GM21528 (cell line): ENCODE results near the gene GDF10.
A peak's percentile ranks its signal among the peaks of the same experiment; 100 is the strongest.

Experiments used
- ATAC-seq: cut with Tn5 transposase; IDR thresholded peaks from one replicate; pipeline ENCODE4 v1.9.1; 2021; ENCODE audit warnings: mild to moderate bottlenecking, moderate library complexity; ENCODE audit not compliant: unreplicated experiment, low FRiP score

Gene GDF10

GRCh38 chr10:47299611-47300428, at the start of gene GDF10:
TSS of gene GDF10 (plus strand) at chr10:47300197. CDS start at chr10:47300652, 455 bp downstream.
- ATAC-seq = no peak

DNA sequence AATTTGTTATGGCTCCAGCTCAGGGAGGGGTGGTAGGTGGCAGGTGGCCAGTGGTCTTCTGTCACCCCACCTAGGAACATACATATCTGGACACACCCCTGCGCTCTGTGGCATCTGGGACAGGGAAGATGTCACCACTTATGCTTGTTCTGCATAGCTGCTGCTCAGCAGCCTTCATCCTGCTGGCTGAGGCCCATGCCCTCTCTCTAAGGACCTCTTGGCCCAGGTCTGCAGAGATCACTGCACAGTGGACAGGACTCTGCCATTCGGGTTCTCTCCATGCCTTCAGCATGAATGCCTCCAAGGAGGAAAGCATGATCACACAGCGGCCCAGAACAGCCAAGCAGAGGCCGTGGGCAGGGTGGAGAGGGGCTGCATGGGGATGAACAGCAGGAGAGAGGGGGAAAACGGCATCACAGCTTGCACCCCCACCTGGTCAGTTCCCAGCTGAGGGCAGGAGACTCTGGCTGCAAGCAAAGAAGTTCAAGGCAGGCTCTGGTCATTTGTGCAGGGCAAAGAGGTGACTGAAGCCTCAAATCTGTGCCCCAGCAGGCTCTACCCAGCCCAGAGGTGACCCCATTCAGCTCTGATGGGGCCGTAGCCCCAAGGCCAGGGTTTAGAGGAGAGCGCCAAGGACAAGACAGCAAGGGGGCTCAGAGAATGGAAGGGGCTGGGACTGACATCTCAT, 47.8 kb upstream of the GDF10 start:
- ATAC-seq = no peak

DNA sequence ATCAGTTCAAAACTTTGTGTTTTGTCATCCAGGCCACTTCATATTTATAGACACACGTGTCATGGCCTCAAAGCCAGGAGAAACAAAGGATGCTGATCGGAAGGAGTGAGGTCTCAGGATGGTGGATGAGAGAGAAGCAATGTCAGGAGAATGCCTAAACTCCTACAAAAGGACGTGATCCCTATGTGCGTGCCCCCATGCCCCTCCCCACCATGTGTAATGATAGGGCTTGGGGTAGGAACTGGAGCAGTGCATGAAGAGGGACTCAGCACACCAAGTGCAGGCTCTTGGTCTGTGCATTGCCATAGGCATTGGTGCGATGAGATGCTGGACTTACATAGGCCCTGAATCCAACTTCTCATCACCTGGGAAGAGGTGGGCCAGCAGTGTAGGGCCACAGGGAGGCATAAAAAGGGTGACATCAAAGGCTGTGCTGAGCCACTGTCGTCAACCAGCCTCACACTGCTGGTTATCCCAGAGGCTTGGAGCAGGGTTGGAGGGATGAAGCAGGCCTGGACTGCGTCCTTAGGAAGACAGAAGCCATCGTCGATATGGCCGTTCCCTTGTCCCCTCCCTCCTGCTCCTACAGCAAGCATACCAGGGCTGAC, 46.9 kb upstream of the GDF10 start:
- no peak for ATAC-seq

DNA sequence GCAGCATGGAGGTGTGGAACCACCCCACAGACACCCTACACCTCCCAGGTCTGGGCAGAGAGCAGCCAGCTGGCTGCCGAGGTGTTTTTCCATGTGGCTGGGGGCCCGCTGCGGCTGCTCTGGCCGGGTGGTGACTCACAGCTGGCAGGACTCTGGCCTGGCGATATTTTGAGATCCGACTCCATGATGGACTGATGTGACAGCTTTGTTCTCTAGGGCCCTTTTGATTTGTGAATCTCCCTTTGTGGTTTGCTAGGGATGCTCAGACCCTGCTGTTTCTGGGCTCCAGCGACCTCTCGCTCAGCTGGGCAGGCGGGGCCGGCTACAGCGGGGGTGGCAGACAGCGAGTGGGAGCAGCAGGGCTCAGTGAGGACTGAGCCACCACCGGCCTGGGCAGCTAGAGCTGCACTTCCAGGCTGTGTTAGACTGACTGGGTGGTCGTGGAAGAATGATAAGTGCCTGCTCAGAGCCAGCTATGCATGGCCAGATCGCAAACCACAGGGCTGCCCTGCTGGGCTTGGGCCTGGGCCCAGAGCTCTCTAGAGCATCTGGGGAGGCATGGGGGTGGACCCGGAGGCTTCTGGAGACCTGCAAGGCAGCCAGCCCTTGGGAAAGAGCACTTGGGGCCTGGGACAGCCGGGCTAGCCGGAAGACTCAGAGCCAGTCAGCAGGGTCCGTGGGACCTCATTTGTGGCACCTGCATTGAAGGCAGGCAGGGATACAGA, 46.2 kb upstream of the GDF10 start:
- ATAC-seq = no peak

DNA sequence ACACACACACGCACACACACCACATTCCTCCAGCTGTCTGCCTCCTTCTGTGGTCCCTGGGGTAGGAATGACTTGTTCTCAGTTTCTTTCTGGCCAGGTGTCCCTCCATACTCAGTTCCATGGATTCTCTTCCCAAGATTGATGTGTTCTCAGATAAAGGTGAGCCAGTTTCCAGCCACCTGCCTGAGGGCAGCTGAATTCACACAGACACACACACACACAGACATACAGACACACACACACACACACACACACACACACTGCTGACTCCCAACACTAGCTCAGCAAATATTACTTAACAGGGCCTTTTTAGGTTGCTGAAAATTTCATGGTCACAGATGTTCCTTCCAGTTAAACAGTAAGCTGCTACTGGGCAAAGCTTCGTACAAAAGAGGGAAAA, 45.4 kb upstream of the GDF10 start:
- ATAC-seq = no peak

- no peak for ATAC-seq
Measured at GRCh38 chr10:47255033-47255813, 44.8 kb upstream of the GDF10 start.

DNA sequence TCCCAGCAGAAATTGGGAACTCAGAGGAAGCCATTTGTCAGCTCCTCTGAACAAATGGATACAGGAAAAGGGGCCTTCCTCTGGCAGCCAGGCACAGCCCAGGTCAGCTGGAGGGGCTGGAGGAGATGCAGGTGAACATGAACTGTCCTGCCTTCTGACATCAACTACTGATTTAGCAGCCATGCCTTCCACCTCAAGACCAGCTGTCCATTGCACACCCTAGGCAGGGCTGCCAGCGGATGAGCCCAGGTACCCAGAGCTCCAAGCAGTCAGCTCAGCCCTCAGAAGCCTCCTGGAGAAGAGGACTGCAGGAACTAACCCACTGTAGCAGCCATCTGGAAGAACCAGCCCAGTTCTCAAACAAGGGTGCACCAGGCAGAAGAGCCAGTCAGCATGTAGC, 44.1 kb upstream of the GDF10 start:
- ATAC-seq = no peak

- no peak for ATAC-seq
Measured at GRCh38 chr10:47256751-47257336, 43.2 kb upstream of the GDF10 start.

DNA sequence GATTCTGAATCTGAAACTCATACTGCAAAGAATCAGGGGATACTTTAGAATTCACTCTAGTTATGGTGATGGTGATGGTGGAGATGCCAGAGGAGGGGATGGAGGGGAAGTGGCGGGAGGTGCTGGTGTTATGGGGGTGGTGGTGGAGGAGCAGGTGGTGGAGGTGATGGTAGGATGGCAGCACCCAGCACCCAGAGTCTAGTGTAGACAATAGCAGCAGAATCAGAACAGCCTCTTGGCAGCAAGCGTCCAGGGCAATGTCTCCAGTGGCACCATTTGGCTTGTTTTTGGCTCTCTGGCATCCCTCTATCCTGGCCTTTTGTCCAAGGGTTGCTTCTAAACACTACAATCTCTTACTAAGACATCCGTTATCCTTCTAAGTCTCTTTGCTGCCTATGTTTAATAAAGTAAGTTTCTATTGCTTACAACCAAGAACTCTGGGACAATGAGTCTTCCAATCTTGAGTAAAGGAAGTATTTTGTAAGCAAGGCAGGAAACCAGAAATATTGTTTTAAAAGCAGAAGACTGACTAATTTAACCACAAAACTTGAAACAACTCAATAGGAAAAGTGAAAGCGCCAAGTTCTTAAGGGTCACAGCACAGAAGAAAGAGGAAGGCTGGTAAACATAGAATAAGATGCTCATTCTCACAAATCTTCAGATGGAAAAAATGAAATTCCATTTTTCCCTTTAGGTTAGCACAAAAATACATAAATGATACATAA, 42.4 kb upstream of the GDF10 start:
- ATAC-seq = no peak

DNA sequence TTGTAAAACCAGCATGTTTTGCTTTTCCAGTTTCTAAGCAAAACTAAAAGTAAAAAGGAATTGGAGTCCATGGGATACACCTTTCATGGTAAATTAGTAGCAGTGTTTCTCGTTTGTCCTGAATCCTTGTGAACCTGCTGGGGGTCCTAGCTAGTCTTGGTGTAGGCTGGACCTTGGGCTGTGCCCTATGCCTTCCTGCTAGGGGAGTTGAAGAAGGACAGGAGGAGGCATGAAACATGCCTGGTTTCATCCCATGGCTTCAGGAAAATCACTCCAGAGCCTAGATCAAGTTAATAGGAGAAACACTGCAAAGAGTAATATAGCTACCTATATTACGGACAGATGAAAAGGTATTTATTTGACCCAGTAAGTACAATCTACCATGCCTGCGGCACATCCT, 41.1 kb upstream of the GDF10 start:
- ATAC-seq = no peak

GRCh38 chr10:47259466-47259865, 40.5 kb upstream of the GDF10 start:
- no peak for ATAC-seq

DNA sequence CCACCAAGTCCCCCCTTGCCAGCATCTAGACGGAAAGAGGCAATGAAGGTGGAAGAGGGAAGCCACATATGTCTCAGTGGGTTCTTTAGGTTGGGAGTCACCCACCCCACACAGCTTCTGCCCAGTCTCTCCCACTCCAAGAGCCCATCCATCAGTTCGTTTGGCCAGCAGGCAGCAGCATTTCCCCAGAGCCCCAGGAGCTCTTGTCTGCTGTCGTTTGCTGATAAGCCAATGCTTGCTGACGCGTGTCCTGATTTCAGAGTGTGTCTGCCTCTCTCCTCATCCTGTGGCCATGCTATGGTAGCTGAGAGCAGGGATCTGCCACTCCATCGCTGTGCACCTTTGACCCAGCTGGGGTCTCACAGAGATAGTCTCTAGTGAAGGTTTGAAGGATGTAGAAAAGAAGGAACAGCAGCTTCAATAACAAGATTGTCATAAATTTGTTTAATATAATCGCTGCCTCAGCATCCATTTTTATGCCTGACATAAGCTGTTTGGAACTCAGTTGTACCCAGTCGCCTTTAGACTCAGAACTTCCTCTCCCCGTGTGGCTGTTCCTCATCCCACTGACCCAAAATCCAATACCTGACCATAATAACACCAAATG, 39.4 kb upstream of the GDF10 start:
- ATAC-seq = peak; percentile 26

DNA sequence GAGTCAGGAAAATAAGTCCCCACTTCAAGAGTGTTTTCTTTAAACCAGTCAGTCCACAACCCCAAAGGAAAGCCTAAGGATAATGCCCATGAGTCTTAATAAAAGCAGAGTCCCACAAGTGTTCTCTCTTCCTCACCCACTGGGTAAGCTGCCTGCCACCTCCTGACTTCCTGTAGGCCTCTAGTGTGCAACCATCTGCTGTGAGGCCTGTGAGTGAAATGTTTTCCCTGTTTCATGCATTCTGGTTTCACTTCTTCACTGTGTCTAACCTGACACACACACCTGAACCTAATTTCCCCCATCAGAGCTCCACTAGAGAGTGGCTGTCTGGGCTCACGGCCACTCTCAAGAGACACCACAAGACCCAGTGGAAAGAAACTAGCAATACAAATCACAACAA, 38.9 kb upstream of the GDF10 start:
- peak; percentile 92 for ATAC-seq

DNA sequence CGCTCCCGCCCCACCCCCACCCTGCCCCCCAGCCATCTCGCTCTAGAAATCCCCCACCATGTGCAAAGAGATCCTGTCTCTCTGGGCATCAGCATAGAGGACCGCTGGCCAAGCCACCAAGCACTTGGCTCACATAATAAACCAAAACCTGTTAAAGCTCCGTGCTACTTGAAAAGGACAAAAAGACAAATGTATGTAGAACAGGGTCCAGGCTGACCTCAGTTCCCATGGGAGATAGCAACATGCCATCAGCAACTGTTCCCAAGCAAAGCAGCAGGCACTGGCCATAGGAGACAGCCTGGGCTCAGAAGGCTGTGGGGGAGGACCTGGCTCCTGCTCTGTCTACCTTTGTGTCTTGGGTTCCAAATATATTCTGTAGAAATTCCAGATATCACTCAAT, 38.4 kb upstream of the GDF10 start:
- ATAC-seq = no peak

DNA sequence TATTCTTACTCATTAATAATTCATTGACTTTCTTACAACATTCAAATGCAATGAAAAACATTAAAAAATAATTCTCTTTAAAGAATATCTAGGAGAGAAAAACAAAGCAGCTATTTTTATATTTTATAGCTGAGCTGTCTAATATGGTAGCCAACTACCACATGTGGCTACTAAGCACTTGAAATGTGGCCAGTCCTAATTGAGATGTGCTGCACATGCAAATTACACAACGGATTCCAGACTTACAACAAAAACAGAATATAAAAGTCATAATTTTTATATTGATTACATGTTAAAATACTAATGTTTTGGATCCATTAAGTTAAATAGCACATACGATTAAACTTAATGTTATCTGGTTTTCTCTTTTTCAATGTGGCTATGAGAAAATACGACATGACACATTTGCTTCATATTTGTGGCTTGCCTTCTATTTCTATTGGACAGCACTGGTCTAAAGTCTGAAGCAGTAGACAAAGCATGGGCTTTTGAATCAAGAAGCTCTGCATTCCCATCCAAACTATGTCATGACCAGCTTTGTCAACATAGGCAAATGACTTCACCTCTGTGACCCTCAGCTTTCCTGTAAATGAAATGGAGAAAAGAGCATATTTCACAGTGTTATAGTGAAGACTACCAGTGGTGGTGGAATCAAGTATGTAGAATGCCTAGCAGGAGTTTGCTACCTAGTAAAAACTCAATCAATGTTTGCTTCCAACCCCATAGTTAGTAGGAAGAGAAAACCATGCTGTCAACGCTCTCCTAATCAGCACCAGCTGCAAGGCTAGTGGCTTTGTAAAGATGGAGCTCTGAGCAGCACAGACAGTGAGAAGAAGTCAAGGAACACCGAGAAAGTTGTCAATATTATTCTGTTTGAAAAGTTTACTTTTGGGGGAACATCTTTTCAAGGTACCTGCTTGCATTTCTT, 37.1 kb upstream of the GDF10 start:
- ATAC-seq = no peak

- ATAC-seq = no peak
Measured at GRCh38 chr10:47264797-47265281, 35.2 kb upstream of the GDF10 start.

GRCh38 chr10:47266602-47267001, 33.4 kb upstream of the GDF10 start:
- no peak for ATAC-seq

DNA sequence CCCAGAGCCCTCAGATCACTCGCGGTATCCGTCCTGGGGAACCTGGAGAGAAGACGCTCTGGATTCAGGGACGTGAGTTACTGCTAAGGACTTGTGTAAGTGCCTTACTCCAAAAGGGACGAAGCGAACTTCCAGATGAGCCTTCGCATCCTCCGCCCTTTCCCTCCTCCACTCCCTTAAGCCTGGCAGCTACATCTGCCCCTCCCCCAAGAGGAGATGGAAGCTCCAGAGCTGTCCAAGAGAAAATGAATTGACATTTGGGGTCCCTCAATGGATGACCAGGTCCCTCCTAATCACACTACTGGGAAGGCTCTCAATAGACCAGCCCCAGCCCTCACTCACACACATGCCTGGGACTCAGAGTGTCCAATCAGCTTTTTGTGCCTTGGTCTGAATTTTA, 31.3 kb upstream of the GDF10 start:
- ATAC-seq = no peak
